K562 (cell line): ENCODE results near the gene CAPZB.

Experiments
- EP300 ChIP-seq: IDR thresholded peaks from 2 replicates; pipeline ENCODE4 v1.6.1; 2012; ENCODE audit warnings: low read length, improper control_type of control experiment
- KDM5B ChIP-seq: fragments of 200-600 bp; sonication (generic); IDR thresholded peaks from 2 replicates; pipeline ENCODE4 v1.6.1; 2012; ENCODE audit warnings: low read depth, mild to moderate bottlenecking, moderate library complexity, low read length, control low read depth, inconsistent platforms; ENCODE audit not compliant: insufficient replicate concordance
- ZNF282 ChIP-seq: sonication (generic); formaldehyde crosslinking; IDR thresholded peaks from 2 replicates; pipeline ENCODE4 v1.8.1; 2023; ENCODE audit warnings: missing genetic modification reagents

DNA sequence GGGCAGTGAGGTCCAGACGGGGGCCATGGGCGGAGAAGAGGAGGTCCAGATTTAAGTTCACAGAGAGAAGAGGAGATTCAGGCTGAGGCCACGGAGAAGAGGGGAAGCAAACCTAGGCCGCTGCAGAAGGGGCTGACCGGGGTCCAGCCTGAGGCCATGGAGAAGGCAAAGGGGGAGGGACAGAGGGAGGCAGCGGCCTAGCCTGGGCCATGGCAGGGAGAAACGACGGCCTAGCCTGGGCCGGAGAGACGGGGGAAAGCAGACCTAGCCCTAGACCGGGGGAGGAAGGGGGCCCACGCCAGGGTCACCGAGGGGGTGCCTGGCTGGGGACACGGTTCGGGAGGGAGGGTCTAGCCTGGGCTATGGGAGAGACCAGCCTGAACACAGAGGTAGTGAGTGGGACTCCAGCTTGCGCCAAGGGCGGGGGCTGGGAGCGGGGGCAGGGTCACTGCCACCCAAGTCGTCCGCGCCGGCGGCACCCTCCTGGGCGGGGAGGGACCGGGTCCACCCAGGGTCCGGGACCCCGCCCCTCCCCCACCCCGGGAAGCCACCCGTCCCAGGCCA is 459 bp downstream of the CAPZB start:
- TF ChIP-seq EP300 = no peak
- TF ChIP-seq ZNF282 = no peak
- no peak for TF ChIP-seq KDM5B
